Vagina (tissue), 2 donors: ENCODE results near the gene PCSK6.

ENCODE experiments used
- POLR2A ChIP-seq, 2 donors: fragments of 450-650 bp; IDR thresholded peaks; one replicate each; pipeline ENCODE4 v1.6.1; 2017; ENCODE audit warnings: antibody characterized with exemption in 2 of 2, mild to moderate bottlenecking in 2 of 2, moderate library complexity in 2 of 2
- POLR2AphosphoS5 ChIP-seq, 2 donors: sonication (generic); formaldehyde crosslinking; IDR thresholded peaks; one replicate each; pipeline ENCODE4 v1.9.0; 2017; ENCODE audit warnings: antibody characterized with exemption in 2 of 2, mild to moderate bottlenecking in 2 of 2, low read depth in 1 of 2; ENCODE audit not compliant: insufficient read depth in 1 of 2
- TF ChIP-seq, protein P1 (sequence below), 3 experiments: fragments of 450-650 bp in 2 of 3; fragments of 200-600 bp in 1 of 3; sonication (generic) in 1 of 3; IDR thresholded peaks; one replicate each; pipeline ENCODE4 v1.5.1; 2017 to 2019; ENCODE audit warnings: antibody characterized with exemption in 3 of 3, mild to moderate bottlenecking in 2 of 3, moderate library complexity in 2 of 3

- TF ChIP-seq, protein P1, sequence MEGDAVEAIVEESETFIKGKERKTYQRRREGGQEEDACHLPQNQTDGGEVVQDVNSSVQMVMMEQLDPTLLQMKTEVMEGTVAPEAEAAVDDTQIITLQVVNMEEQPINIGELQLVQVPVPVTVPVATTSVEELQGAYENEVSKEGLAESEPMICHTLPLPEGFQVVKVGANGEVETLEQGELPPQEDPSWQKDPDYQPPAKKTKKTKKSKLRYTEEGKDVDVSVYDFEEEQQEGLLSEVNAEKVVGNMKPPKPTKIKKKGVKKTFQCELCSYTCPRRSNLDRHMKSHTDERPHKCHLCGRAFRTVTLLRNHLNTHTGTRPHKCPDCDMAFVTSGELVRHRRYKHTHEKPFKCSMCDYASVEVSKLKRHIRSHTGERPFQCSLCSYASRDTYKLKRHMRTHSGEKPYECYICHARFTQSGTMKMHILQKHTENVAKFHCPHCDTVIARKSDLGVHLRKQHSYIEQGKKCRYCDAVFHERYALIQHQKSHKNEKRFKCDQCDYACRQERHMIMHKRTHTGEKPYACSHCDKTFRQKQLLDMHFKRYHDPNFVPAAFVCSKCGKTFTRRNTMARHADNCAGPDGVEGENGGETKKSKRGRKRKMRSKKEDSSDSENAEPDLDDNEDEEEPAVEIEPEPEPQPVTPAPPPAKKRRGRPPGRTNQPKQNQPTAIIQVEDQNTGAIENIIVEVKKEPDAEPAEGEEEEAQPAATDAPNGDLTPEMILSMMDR (IDR thresholded peaks at IDR 0.05) = no peak
- TF ChIP-seq POLR2AphosphoS5 (IDR thresholded peaks at IDR 0.05; ENCODE audit: insufficient read depth in 1 of 2, low read depth in 1 of 2) (no peak), POLR2A (IDR thresholded peaks at IDR 0.05) (no peak)
Observed at GRCh38 chr15:101349047-101349951, 140.2 kb downstream of the PCSK6 start.
